GM12878 (cell line): ENCODE results near the gene UCKL1. TPM values are rescaled to one million over a fixed set of nuclear protein-coding genes. Genes with fewer than 3 reads are reported as not detected.
"Not testable (repeated sequence)": the region's sequence is repeated elsewhere in the genome, so short reads cannot be mapped to it uniquely, and the experiment has no call there.

Experiments
- ATAC-seq: fragments of 200-7000 bp; cut with Tn5 transposase; 3 replicates; pipeline ENCODE4 v1.9.1; 2020; ENCODE audit warnings: mild to moderate bottlenecking, moderate library complexity
- BruUV-seq: library from RNA; stranded (reverse); fragments of 400-500 nt; replicated peaks from 2 replicates; lab custom pipeline; 2021; lab: Mats Ljungman, UMichigan
- CTCF ChIA-PET: fragments of 300-600 bp; sonication (Branson Sonifier 250); formaldehyde crosslinking; extraction: SDS; loops from one replicate; lab custom pipeline; 2021; ENCODE audit warnings: inconsistent platforms; lab: Yijun Ruan, JAX
- POLR2A ChIA-PET: fragments of 350-600 bp; formaldehyde crosslinking; extraction: SDS; loops from one replicate; lab custom pipeline; 2021; ENCODE audit warnings: inconsistent platforms; lab: Charles Lee
- RAD21 ChIA-PET: fragments of 300-600 bp; sonication (Branson Sonifier 250); formaldehyde crosslinking; loops from one replicate; lab custom pipeline; 2023; ENCODE audit warnings: antibody characterized with exemption; ENCODE audit not compliant: unreplicated experiment; lab: Charles Lee
- SMC1A ChIA-PET: fragments of 300-600 bp; sonication (Branson Sonifier 250); formaldehyde crosslinking; loops from one replicate; lab custom pipeline; 2023; ENCODE audit not compliant: unreplicated experiment, uncharacterized antibody; lab: Charles Lee
- DNase-seq: peaks from one replicate; pipeline ENCODE4 v3.0.0-alpha.2; 2011; ENCODE audit warnings: low read depth, low spot score
- FAIRE-seq: peaks from 3 replicates; lab custom pipeline; 2011; peaks lifted over from hg19 to GRCh38; lab: Jason Lieb, UNC
- H2AFZ ChIP-seq: 2 replicates; pipeline ENCODE4 v1.6.0; 2011; ENCODE audit warnings: low read depth, low read length, control low read depth; ENCODE audit not compliant: control insufficient read depth
- H3K27ac ChIP-seq: 2 replicates; pipeline ENCODE4 v1.5.1; 2011; ENCODE audit warnings: control low read depth; ENCODE audit not compliant: control insufficient read depth, insufficient read depth
- H3K27me3 ChIP-seq, 2 experiments: replicated peaks in 1 of 2; 2 replicates each; pipeline versions ENCODE4 v1.6.0 to v1.6.1; 2011; ENCODE audit warnings: low read length in 1 of 2; ENCODE audit not compliant: control insufficient read depth in 2 of 2, insufficient read depth in 2 of 2
- H3K36me3 ChIP-seq, 2 experiments: 2 replicates each; pipeline ENCODE4 v1.5.1; 2011; ENCODE audit warnings: low read length in 1 of 2; ENCODE audit not compliant: control insufficient read depth in 2 of 2, insufficient read depth in 2 of 2
- H3K4me1 ChIP-seq: 2 replicates; pipeline ENCODE4 v1.6.1; 2011; ENCODE audit warnings: mild to moderate bottlenecking, low read length, moderate library complexity, mixed read lengths; ENCODE audit not compliant: control insufficient read depth, insufficient read depth
- H3K4me2 ChIP-seq: 2 replicates; pipeline ENCODE4 v1.6.0; 2011; ENCODE audit warnings: control low read depth; ENCODE audit not compliant: control insufficient read depth, insufficient read depth
- H3K4me3 ChIP-seq: fragments of 200-600 bp; sonication (generic); 2 replicates; pipeline ENCODE4 v1.5.1; 2016
- H3K79me2 ChIP-seq: 2 replicates; pipeline ENCODE4 v1.6.0; 2011; ENCODE audit warnings: low read length; ENCODE audit not compliant: control insufficient read depth, insufficient read depth
- H3K9ac ChIP-seq: 2 replicates; pipeline ENCODE4 v1.8.0; 2011; ENCODE audit warnings: low read length, control low read depth, mixed read lengths; ENCODE audit not compliant: control insufficient read depth, insufficient read depth
- H3K9me3 ChIP-seq: replicated peaks from 3 replicates; pipeline ENCODE4 v1.5.1; 2011; ENCODE audit warnings: mild to moderate bottlenecking, low read length; ENCODE audit not compliant: control insufficient read depth, insufficient read depth
- H4K20me1 ChIP-seq: 2 replicates; pipeline ENCODE4 v1.6.0; 2011; ENCODE audit not compliant: control insufficient read depth, insufficient read depth
- POLR2A ChIP-seq: IDR thresholded peaks from 2 replicates; pipeline ENCODE4 v1.6.1; 2011; ENCODE audit warnings: low read depth, mild to moderate bottlenecking, low read length
- SRF ChIP-seq, 2 experiments: IDR thresholded peaks; 2 replicates each; pipeline ENCODE4 v1.6.1; 2011; ENCODE audit warnings: low read depth in 2 of 2, low read length in 2 of 2, mild to moderate bottlenecking in 1 of 2, moderate library complexity in 1 of 2
- WGBS: methylation state at CpG from one replicate; pipeline ENCODE4 v1.1.6; 2016; ENCODE audit warnings: low lambda C conversion rate; ENCODE audit not compliant: insufficient replicate concordance, insufficient coverage; ENCODE audit errors: missing lambda C conversion rate; 5-methylcytosine and 5-hydroxymethylcytosine counted together
- in situ Hi-C: fragments of 300-500 bp; cut with MboI; formaldehyde crosslinking; loops from 9 replicates; pipeline ENCODE4 v1.14.3; 2018; ENCODE audit warnings: mixed read lengths
- intact Hi-C: fragments of 100-400 bp; cut with micrococcal nuclease; formaldehyde crosslinking; loops from one replicate; pipeline ENCODE4 v1.14.2; 2022; ENCODE audit not compliant: unreplicated experiment
- polyA plus RNA-seq, 11 experiments: library from polyadenylated mRNA; depleted of rRNA in 4 of 11; unstranded in 6 of 11; stranded (reverse) in 5 of 11; fragments of >200 nt; fragmentation: Nextera tagmentation in 4 of 11; fragmentation: Illumina TruSeq in 1 of 11; extraction: Ambion mirVana in 4 of 11; extraction: Trizol in 1 of 11; gene quantifications; 1 replicate in 1 of 11; 2 replicates in 10 of 11; pipeline versions ENCODE4 v1.2.1 to v1.2.3, GENCODE V29; 2011 to 2016; ENCODE audit warnings: inconsistent platforms in 2 of 11, missing spikeins in 2 of 11, low read depth in 1 of 11
- total RNA-seq, 4 experiments: library from RNA; depleted of rRNA in 3 of 4; stranded (reverse); fragments of >200 nt in 3 of 4; fragmentation: Illumina TruSeq in 1 of 4; extraction: Trizol in 1 of 4; gene quantifications; 2 replicates each; pipeline versions ENCODE4 v1.2.1 to v1.2.3, GENCODE V29; 2013 to 2021

Gene UCKL1
- total and polyA plus RNA-seq, 10 of the 15 experiments (the other 5 are each of a cell fraction or from before 2014, with no cell fraction given) = 2.4 to 36.3 (median 24.8) TPM

DNA sequence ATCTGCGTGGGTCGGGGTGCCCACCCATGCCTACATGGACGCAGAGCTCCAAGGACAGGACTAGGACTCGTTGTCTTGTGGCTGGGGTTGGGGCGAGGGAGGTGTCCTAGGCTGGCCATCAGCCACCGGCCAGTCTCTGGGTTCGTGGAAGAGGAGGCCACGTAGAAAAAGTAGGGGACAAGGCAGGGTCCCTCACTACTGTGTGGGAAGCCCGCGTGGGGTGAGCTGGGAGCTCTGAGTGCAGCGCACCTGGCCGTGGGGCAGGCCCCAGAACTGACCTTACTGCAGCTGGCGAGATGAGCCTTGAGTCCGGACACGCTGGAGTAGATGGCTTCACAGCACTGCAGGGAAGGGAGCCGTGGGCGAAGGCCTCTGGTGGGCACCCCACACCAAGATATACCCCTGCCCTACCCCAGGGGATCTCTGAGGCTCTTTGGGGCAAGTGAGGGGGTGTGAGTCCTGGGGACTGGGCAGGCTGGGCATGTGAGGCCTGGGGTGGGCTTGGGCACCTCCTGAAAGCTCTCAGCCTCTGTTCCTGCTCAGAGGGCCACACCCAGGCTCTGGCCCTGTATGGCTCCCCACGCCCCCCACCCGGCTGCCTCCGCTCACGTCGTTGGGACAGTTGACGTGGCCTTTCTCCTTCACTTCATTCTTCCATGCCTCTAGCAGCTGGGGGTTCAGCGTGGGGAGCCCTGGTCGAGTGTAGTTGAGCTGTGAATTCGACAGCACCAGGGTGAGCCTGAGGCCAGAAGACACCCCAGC is 5.6 kb upstream of the UCKL1 start:
- ChIA-PET SMC1A (no interaction called here), RAD21 (no interaction called here), POLR2A (interaction anchor here (0.5 kb wide), 2 partner anchors 47 to 95 kb away, joined by 4 to 6 read pairs; no protein-coding TSS in a partner anchor), CTCF (no interaction called here)
- WGBS = 93% methylated on average over 26 of the region's 26 CpGs
- peaks cover 2 to 17% of the 10 kb centered on the region in 2 experiments; a peak in 3 of 4 replicates for H3K36me3 ChIP-seq
- H3K4me2 ChIP-seq = no peak overlapping the region
- peaks cover 7% of the 10 kb centered on the region for H3K4me1 ChIP-seq
- no peak overlapping the region for H3K9ac ChIP-seq
- no peak overlapping the region for H3K4me3 ChIP-seq
- H3K9me3 ChIP-seq = no peaks in the 10 kb centered on the region
- DNase-seq = no peak
- no peak overlapping the region for H3K27ac ChIP-seq
- BruUV-seq = no TSS peak
- no peak for TF ChIP-seq SRF (IDR thresholded peaks at IDR 0.05; ENCODE audit: low read depth in 2 of 2, low read length in 2 of 2)
- TF ChIP-seq POLR2A = 0 out of 2 replicates have a peak, but pooled peaks have one; percentile 19
- in situ Hi-C loops (no loop called here), intact Hi-C loops (no loop called here)
- no peak for ATAC-seq
- H4K20me1 ChIP-seq = no peaks in the 10 kb centered on the region
- no peaks in the 10 kb centered on the region for H3K79me2 ChIP-seq
- H2AFZ ChIP-seq = no peak overlapping the region
- no peak for FAIRE-seq
- H3K27me3 ChIP-seq = no peaks in the 10 kb centered on the region

GRCh38 chr20:63960654-63961621 is 4.7 kb upstream of the UCKL1 start:
- H3K27ac ChIP-seq, SMC1A ChIA-PET, H3K27me3 ChIP-seq, H2AFZ ChIP-seq, in situ Hi-C loops, ATAC-seq, DNase-seq, RAD21 ChIA-PET, CTCF ChIA-PET, H3K36me3 ChIP-seq, H3K9me3 ChIP-seq, intact Hi-C loops, BruUV-seq, H3K79me2 ChIP-seq, H4K20me1 ChIP-seq, H3K4me2 ChIP-seq, H3K4me1 ChIP-seq, FAIRE-seq, H3K4me3 ChIP-seq, H3K9ac ChIP-seq: not testable (repeated sequence)
- 82% methylated on average over 13 of the region's 15 CpGs for WGBS
- POLR2A ChIA-PET = interaction anchor here (0.5 kb wide), 1 partner anchor 46 kb away, joined by 6 read pairs; no protein-coding TSS in a partner anchor
